ENCODE measurements around the gene HBD. TPM values are rescaled to one million over a fixed set of nuclear protein-coding genes. Genes with fewer than 3 reads are reported as not detected.

The HBD gene
- total RNA-seq, 2 experiments from 2014 or later: not detected

DNA sequence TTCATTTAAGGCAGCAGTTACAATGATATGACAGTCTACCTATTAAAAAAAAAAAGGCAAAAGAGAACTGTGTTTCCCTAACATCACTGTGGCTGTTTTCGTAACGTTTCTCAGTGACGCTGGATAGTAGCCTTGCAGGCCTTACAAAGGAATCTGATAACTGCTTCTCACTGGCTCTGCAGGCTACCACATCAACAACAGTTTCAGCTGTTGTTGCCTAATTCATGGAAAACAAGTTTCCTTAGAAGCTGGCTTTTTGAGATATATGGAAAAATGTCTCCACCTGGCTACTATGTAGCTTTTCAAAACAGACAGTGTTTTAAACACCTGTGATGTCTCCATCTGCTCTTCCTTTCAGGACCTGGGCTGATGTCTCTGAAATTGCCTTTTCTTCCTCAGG is 37.6 kb downstream of the HBD start:
- no peak overlapping the region for H3K4me3 ChIP-seq (ENCODE audit: low read depth, low read length, poor library complexity, severe bottlenecking)
- no peak for DNase-seq (ENCODE audit: low spot score)
- TF ChIP-seq EZH2phosphoT487 (IDR thresholded peaks at IDR 0.05; ENCODE audit: borderline replicate concordance, low read depth, low read length): no peak
- TF ChIP-seq, protein P1, sequence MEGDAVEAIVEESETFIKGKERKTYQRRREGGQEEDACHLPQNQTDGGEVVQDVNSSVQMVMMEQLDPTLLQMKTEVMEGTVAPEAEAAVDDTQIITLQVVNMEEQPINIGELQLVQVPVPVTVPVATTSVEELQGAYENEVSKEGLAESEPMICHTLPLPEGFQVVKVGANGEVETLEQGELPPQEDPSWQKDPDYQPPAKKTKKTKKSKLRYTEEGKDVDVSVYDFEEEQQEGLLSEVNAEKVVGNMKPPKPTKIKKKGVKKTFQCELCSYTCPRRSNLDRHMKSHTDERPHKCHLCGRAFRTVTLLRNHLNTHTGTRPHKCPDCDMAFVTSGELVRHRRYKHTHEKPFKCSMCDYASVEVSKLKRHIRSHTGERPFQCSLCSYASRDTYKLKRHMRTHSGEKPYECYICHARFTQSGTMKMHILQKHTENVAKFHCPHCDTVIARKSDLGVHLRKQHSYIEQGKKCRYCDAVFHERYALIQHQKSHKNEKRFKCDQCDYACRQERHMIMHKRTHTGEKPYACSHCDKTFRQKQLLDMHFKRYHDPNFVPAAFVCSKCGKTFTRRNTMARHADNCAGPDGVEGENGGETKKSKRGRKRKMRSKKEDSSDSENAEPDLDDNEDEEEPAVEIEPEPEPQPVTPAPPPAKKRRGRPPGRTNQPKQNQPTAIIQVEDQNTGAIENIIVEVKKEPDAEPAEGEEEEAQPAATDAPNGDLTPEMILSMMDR (conservative IDR thresholded peaks at IDR 0.05; ENCODE audit: low read length): no peak
- no peaks in the 10 kb centered on the region for H4K20me1 ChIP-seq (ENCODE audit: insufficient read depth, low read length)
- H3K36me3 ChIP-seq (ENCODE audit: insufficient read depth, low read length): no peaks in the 10 kb centered on the region
- intact Hi-C loops (cut with micrococcal nuclease; ENCODE audit: unreplicated experiment): no loop called here
- no peak overlapping the region for H2AFZ ChIP-seq (ENCODE audit: low read length)
- H3K9me3 ChIP-seq (ENCODE audit: low read length): no peaks in the 10 kb centered on the region
- no peak overlapping the region for H3K27ac ChIP-seq (ENCODE audit: low read depth, low read length, poor library complexity, severe bottlenecking)
- no peaks in the 10 kb centered on the region for H3K4me1 ChIP-seq (ENCODE audit: insufficient read depth, low read length, poor library complexity, severe bottlenecking)
- POLR2A ChIA-PET: no interaction called here
- no peak overlapping the region for H3K4me2 ChIP-seq (ENCODE audit: low read length)
- CTCF ChIA-PET (ENCODE audit: unreplicated experiment): no interaction called here
- no TSS peak for BruUV-seq (replicated peaks)
- H3K9me2 ChIP-seq (ENCODE audit: insufficient read depth, low read length): no peaks in the 10 kb centered on the region
- no peaks in the 10 kb centered on the region for H3K79me2 ChIP-seq (ENCODE audit: insufficient read depth, low read depth, low read length)

DNA sequence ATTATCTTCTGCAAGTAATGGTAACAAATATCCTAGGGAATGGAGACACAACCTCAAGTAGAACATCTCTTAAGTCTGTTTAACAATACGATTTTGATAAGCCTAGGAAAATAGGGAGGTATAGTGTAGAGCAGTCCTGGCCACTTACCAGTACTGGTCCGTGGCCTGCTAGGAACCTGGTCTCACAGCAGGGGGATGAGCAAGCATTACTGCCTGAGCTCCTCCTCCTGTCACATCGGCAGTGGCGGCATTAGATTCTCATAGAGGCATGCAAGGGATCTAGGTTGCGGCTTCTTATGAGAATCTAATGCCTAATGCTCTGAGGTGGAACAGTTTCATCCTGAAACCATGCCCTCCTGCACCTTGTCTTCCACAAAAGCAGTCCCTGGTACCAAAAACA is 38.2 kb downstream of the HBD start:
- no peak overlapping the region for H3K4me2 ChIP-seq (ENCODE audit: low read length)
- intact Hi-C loops (cut with micrococcal nuclease; ENCODE audit: unreplicated experiment): no loop called here
- ChIA-PET CTCF (ENCODE audit: unreplicated experiment) (no interaction called here), POLR2A (no interaction called here)
- H3K9me2 ChIP-seq (ENCODE audit: insufficient read depth, low read length): no peaks in the 10 kb centered on the region
- no peaks in the 10 kb centered on the region for H3K36me3 ChIP-seq (ENCODE audit: insufficient read depth, low read length)
- no peaks in the 10 kb centered on the region for H3K79me2 ChIP-seq (ENCODE audit: insufficient read depth, low read depth, low read length)
- H3K4me1 ChIP-seq (ENCODE audit: insufficient read depth, low read length, poor library complexity, severe bottlenecking): no peaks in the 10 kb centered on the region
- H3K9me3 ChIP-seq (ENCODE audit: low read length): no peaks in the 10 kb centered on the region
- TF ChIP-seq, protein P1 (conservative IDR thresholded peaks at IDR 0.05; ENCODE audit: low read length): no peak
- no peak for TF ChIP-seq EZH2phosphoT487 (IDR thresholded peaks at IDR 0.05; ENCODE audit: borderline replicate concordance, low read depth, low read length)
- no peak overlapping the region for H3K27ac ChIP-seq (ENCODE audit: low read depth, low read length, poor library complexity, severe bottlenecking)
- H3K4me3 ChIP-seq (ENCODE audit: low read depth, low read length, poor library complexity, severe bottlenecking): no peak overlapping the region
- no peak for DNase-seq (ENCODE audit: low spot score)
- no peaks in the 10 kb centered on the region for H4K20me1 ChIP-seq (ENCODE audit: insufficient read depth, low read length)
- H2AFZ ChIP-seq (ENCODE audit: low read length): no peak overlapping the region
- BruUV-seq (replicated peaks): no TSS peak

DNA sequence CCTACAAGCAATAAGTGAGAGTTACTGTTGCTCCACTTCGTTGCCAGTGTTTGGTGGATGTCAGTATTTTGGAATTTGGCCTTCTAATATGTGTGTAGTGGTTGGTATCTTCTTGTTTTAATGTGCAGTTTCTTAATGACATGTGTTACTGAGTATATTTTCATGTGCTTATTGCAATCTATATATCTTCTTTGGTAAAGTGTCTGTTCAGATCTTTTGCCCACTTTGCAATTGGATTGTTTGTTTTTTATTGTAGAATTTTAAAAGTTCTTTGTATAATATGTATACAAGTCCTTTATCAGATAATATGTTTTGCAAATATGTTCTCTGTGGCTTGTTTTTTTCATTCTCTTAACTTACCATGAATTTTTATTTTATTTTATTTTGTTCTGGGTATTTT is 41.5 kb downstream of the HBD start:
- Histone ChIP-seq H2AFZ (ENCODE audit: low read length) (no peak overlapping the region), H3K9me3 (ENCODE audit: low read length) (no peaks in the 10 kb centered on the region), H3K79me2 (ENCODE audit: insufficient read depth, low read depth, low read length) (no peaks in the 10 kb centered on the region), H3K4me3 (ENCODE audit: low read depth, low read length, poor library complexity, severe bottlenecking) (no peak overlapping the region), H3K27ac (ENCODE audit: low read depth, low read length, poor library complexity, severe bottlenecking) (no peak overlapping the region), H4K20me1 (ENCODE audit: insufficient read depth, low read length) (no peaks in the 10 kb centered on the region), H3K4me2 (ENCODE audit: low read length) (no peak overlapping the region), H3K4me1 (ENCODE audit: insufficient read depth, low read length, poor library complexity, severe bottlenecking) (no peaks in the 10 kb centered on the region), H3K9me2 (ENCODE audit: insufficient read depth, low read length) (no peaks in the 10 kb centered on the region), H3K36me3 (ENCODE audit: insufficient read depth, low read length) (no peaks in the 10 kb centered on the region)
- CTCF ChIA-PET (ENCODE audit: unreplicated experiment): no interaction called here
- no TSS peak for BruUV-seq (replicated peaks)
- no peak for DNase-seq (ENCODE audit: low spot score)
- TF ChIP-seq EZH2phosphoT487 (IDR thresholded peaks at IDR 0.05; ENCODE audit: borderline replicate concordance, low read depth, low read length): no peak
- TF ChIP-seq, protein P1 (conservative IDR thresholded peaks at IDR 0.05; ENCODE audit: low read length): no peak
- POLR2A ChIA-PET: no interaction called here
- intact Hi-C loops (cut with micrococcal nuclease; ENCODE audit: unreplicated experiment): no loop called here

Data from OCI-LY7 (cell line).